Activated naive CD4-positive, alpha-beta T cell treated with anti-CD3 and anti-CD28 coated beads for 36 hours (primary cell): ENCODE measurements around the gene SP7. TPM values are rescaled to one million over a fixed set of nuclear protein-coding genes. Genes with fewer than 3 reads are reported as not detected.
A peak's percentile ranks its signal among the peaks of the same experiment; 100 is the strongest.
"Not testable (repeated sequence)": the region's sequence is repeated elsewhere in the genome, so short reads cannot be mapped to it uniquely, and the experiment has no call there.

ENCODE experiments used
- CTCF ChIA-PET: fragments of 350-600 bp; sonication (Branson Sonifier 250); formaldehyde crosslinking; loops from one replicate; lab custom pipeline; 2021; ENCODE audit warnings: antibody characterized with exemption; lab: Charles Lee
- DNase-seq: peaks from one replicate; pipeline ENCODE4 v3.0.0-alpha.2; 2020
- H3K27ac Mint-ChIP-seq: one replicate; pipeline ENCODE4 v1.8.0; 2021; ENCODE audit warnings: mild to moderate bottlenecking, mixed read lengths
- H3K27me3 Mint-ChIP-seq: one replicate; pipeline ENCODE4 v1.8.0; 2021; ENCODE audit warnings: low read depth, mixed read lengths
- H3K36me3 Mint-ChIP-seq: one replicate; pipeline ENCODE4 v1.8.0; 2021; ENCODE audit warnings: low read depth, mixed read lengths
- H3K4me1 Mint-ChIP-seq: one replicate; pipeline ENCODE4 v1.8.0; 2021; ENCODE audit warnings: low read depth, mixed read lengths
- H3K4me3 Mint-ChIP-seq: one replicate; pipeline ENCODE4 v1.8.0; 2021; ENCODE audit warnings: mild to moderate bottlenecking, moderate library complexity, mixed read lengths
- H3K9me3 Mint-ChIP-seq: one replicate; pipeline ENCODE4 v1.8.0; 2021; ENCODE audit warnings: mixed read lengths
- intact Hi-C: fragments of 100-400 bp; cut with micrococcal nuclease; formaldehyde crosslinking; loops from one replicate; pipeline ENCODE4 v1.15.1; 2023
- total RNA-seq, 2 experiments: library from RNA; stranded (reverse); gene quantifications; one replicate each; pipeline ENCODE4 v1.2.3, GENCODE V29; 2021

The SP7 gene
- total RNA-seq, 2 experiments from 2014 or later, result not detected

DNA sequence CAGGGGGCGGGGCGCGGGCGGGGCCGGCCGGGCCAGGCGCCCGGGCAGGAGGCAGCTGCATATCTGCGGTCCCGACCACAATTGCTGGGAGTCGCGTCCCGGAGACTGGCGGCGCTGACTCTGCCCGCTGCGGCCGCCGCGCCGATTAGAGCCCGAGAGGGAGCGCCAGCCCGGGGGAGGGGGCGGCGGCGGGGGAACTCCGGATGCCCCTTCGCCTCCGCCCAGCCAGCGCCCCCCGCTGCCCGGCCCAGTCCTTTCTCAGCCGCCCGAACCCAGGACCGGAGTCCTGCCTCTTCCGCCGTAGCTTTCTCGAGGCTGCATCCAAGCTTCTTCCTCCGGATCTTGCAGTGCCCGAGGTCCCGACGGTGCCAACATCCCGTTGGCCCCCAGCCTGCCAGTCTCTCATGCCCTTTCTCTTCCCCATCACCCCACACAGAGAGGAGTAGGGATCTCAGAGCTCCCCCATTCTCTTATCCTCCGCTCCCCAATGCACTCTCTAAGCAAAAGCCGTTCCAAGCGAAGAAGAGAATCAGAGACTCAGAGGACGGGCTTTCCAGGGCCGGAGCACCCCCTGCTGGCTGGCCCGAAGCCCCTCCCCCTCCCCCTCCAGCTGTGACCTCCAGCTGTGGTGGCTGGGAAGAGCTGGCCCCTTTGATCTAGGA is 8.8 kb upstream of the SP7 start:
- no peak overlapping the region for H3K27ac Mint-ChIP-seq

GRCh38 chr12:53344487-53344823 is 8.3 kb upstream of the SP7 start:
- H3K4me3 Mint-ChIP-seq, result peak overlapping the region; percentile 55
- CTCF ChIA-PET, result interaction anchor here (0.7 to 6.5 kb wide), 39 partner anchors 10 to 278 kb away, joined by 3 to 196 read pairs (median 5); partner anchors contain the start of genes AAAS, AMHR2, PFDN5 and SOAT2
- H3K4me1 Mint-ChIP-seq, result peaks cover 9% of the 10 kb centered on the region
- no peaks in the 10 kb centered on the region for H3K27me3 Mint-ChIP-seq
- no peak for DNase-seq
- H3K9me3 Mint-ChIP-seq, result no peaks in the 10 kb centered on the region
- no peaks in the 10 kb centered on the region for H3K36me3 Mint-ChIP-seq
- no peak overlapping the region for H3K27ac Mint-ChIP-seq
- intact Hi-C loops, result no loop called here

More for the DNA sequence above, 8.8 kb upstream of the SP7 start:
- intact Hi-C loops, result loop anchor here (1.0 kb wide), 4 partner anchors 21 to 186 kb away; no protein-coding TSS in a partner anchor
- Mint-ChIP-seq H3K4me1 (peaks cover 9% of the 10 kb centered on the region), H3K9me3 (no peaks in the 10 kb centered on the region), H3K36me3 (no peaks in the 10 kb centered on the region), H3K4me3 (peak overlapping the region; percentile 91), H3K27me3 (no peaks in the 10 kb centered on the region)
- CTCF ChIA-PET, result interaction anchor here (0.7 to 6.5 kb wide), 43 partner anchors 10 to 278 kb away, joined by 3 to 196 read pairs (median 5); partner anchors contain the start of genes AAAS, AMHR2, PFDN5 and SOAT2
- DNase-seq, result peak; percentile 86

DNA sequence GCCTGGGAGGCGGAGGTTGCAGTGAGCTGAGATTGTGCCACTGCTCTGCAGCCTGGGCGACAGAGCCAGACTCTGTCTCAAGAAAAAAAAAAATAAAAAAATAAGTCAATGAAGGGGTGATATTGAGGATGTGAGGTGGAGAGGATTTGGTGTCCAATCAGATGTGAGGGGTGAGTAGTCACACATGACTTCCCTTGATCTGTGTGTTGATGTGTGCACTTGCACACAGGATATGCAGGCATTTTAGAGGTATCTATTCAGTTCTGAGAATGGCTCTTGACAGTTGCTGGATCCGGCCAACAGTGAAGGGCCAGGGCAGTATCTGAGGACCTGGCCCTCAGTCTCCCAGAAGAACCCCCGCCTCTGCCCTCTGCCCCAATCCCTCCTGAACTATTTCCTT is 7.8 kb upstream of the SP7 start:
- Mint-ChIP-seq H3K4me3 (peak overlapping the region; percentile 55), H3K4me1 (peaks cover 9% of the 10 kb centered on the region), H3K36me3 (no peaks in the 10 kb centered on the region), H3K27ac (no peak overlapping the region), H3K9me3 (no peaks in the 10 kb centered on the region), H3K27me3 (no peaks in the 10 kb centered on the region)
- no peak for DNase-seq
- intact Hi-C loops, result no loop called here
- CTCF ChIA-PET, result interaction anchor here (1.0 to 6.5 kb wide), 9 partner anchors 8 to 185 kb away, joined by 3 to 196 read pairs (median 8); partner anchors contain the start of genes AAAS and AMHR2

GRCh38 chr12:53343449-53343848 is 7.3 kb upstream of the SP7 start:
- peaks cover under 1% of the 10 kb centered on the region for H3K27me3 Mint-ChIP-seq

DNA sequence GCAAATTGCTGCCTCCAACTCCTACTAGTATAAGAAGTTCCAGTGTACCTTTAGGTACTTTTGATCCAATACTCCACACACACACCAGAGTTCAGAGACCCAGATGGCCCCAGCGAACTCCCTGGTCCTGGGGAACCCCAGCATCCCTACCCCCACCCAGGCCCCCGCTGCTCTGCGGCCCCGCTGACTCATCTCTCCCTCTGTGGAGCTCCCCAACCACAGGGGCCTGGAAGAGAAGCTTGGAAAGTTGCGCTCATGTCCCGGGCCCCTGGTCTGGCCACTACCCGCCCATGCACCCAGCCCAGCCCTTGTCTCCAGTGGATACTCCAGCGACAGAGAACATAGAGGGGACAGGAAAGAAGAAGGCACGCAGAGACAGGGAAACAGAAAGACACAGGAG is 4.2 kb upstream of the SP7 start:
- Mint-ChIP-seq H3K36me3 (no peaks in the 10 kb centered on the region), H3K4me3 (no peak overlapping the region), H3K27me3 (peaks cover 20% of the 10 kb centered on the region), H3K27ac (no peak overlapping the region), H3K9me3 (no peaks in the 10 kb centered on the region), H3K4me1 (peaks cover 9% of the 10 kb centered on the region)
- intact Hi-C loops, result no loop called here
- CTCF ChIA-PET, result interaction anchor here (0.7 kb wide), 1 partner anchor 13 kb away, joined by 4 read pairs; no protein-coding TSS in a partner anchor
- DNase-seq, result no peak

More at GRCh38 chr12:53343449-53343848, 7.3 kb upstream of the SP7 start:
- CTCF ChIA-PET, result interaction anchor here (1.0 to 6.5 kb wide), 5 partner anchors 9 to 132 kb away, joined by 3 to 196 read pairs (median 8); partner anchors contain the start of genes AAAS and AMHR2
- no peak overlapping the region for H3K27ac Mint-ChIP-seq
- no peaks in the 10 kb centered on the region for H3K36me3 Mint-ChIP-seq
- H3K4me3 Mint-ChIP-seq, result no peak overlapping the region
- DNase-seq, result no peak
- H3K9me3 Mint-ChIP-seq, result no peaks in the 10 kb centered on the region
- intact Hi-C loops, result no loop called here
- peaks cover 9% of the 10 kb centered on the region for H3K4me1 Mint-ChIP-seq

DNA sequence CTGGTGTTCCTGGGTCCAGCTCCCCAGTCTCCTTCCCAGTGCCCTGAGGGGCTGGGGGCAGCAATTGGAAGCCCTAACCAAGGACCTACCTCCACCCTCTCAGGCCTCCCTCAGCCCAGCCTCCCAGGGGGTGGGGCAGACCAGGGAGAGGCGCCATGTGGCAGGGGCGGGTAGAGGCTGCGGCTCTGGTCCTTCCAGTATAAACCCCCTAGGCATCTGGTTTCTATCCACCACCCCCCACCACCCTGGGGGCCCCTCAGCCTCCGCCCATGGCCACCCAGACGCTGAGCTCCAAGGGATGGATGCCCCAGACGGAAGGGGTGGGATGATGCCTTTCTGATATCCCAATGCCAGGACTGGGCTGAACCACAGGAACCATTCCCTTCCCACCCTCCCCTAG is 2.8 kb upstream of the SP7 start:
- no peaks in the 10 kb centered on the region for H3K4me1 Mint-ChIP-seq
- CTCF ChIA-PET, result no interaction called here
- no peak for DNase-seq
- H3K4me3 Mint-ChIP-seq, result no peak overlapping the region
- H3K36me3 Mint-ChIP-seq, result no peaks in the 10 kb centered on the region
- H3K9me3 Mint-ChIP-seq, result no peaks in the 10 kb centered on the region
- peaks cover 29% of the 10 kb centered on the region for H3K27me3 Mint-ChIP-seq
- no peak overlapping the region for H3K27ac Mint-ChIP-seq
- intact Hi-C loops, result no loop called here

- H3K27ac Mint-ChIP-seq, result no peak overlapping the region
- CTCF ChIA-PET, result interaction anchor here (1.4 kb wide), 1 partner anchor 10 kb away, joined by 3 read pairs; no protein-coding TSS in a partner anchor
- no peaks in the 10 kb centered on the region for H3K9me3 Mint-ChIP-seq
- H3K36me3 Mint-ChIP-seq, result no peaks in the 10 kb centered on the region
- peaks cover 34% of the 10 kb centered on the region for H3K27me3 Mint-ChIP-seq
- DNase-seq, result no peak
- H3K4me3 Mint-ChIP-seq, result no peak overlapping the region
- no peaks in the 10 kb centered on the region for H3K4me1 Mint-ChIP-seq
- intact Hi-C loops, result no loop called here
Observed at GRCh38 chr12:53338017-53338416, 1.9 kb upstream of the SP7 start.

DNA sequence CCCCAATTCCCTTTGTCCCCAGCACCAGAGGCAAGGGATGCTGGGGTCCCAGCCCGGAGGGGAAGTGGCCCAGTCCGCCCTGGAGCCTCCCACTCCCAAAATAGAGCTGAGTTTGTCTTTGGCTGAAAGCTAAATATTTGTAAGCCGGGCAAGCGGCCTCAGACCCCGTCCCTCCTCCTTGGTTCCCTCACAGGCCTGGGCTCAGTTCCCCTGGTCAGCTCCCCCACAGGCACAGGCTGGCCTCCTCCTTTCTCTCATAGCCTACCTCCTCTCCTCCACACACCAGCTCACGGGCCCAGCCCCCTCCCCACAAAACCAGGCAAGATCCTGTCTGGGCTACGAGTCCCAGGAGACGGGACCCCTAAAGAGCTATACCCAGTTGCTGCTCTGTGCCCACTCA is 1.3 kb downstream of the SP7 start:
- Mint-ChIP-seq H3K27ac (no peak overlapping the region), H3K4me1 (no peaks in the 10 kb centered on the region), H3K27me3 (peaks cover 37% of the 10 kb centered on the region), H3K4me3 (no peak overlapping the region), H3K36me3 (no peaks in the 10 kb centered on the region), H3K9me3 (no peaks in the 10 kb centered on the region)
- CTCF ChIA-PET, result interaction anchor here (0.9 to 2.3 kb wide), 6 partner anchors 9 to 174 kb away, joined by 3 to 10 read pairs (median 6); partner anchors contain the start of gene AAAS
- no peak for DNase-seq
- intact Hi-C loops, result no loop called here

DNA sequence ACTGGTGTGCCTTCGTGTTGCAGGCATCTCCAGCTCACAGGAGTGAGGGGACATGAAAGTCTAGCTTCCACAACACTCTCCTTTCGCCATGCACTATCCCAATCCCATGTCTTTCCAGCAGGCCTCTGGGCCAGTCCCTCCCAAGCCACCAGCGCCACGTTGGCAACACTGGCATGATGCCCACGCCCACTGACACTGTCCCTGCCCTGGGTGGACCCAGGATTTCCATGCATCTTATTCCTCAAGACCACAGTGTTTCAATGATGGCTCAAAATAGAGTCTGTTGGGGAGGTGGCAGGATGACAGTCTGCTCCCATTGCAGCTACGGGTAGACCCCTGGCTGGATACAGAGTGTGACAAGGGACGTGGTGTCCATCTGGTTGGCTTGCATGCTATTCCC is 2.3 kb downstream of the SP7 start:
- Mint-ChIP-seq H3K27ac (no peak overlapping the region), H3K36me3 (no peaks in the 10 kb centered on the region), H3K9me3 (no peaks in the 10 kb centered on the region), H3K27me3 (peaks cover 37% of the 10 kb centered on the region), H3K4me3 (no peak overlapping the region), H3K4me1 (no peaks in the 10 kb centered on the region)
- CTCF ChIA-PET, result interaction anchor here (1.3 to 2.3 kb wide), 2 partner anchors 12 to 88 kb away, joined by 3 to 8 read pairs; partner anchors contain the start of gene AAAS
- intact Hi-C loops, result no loop called here
- DNase-seq, result no peak

DNA sequence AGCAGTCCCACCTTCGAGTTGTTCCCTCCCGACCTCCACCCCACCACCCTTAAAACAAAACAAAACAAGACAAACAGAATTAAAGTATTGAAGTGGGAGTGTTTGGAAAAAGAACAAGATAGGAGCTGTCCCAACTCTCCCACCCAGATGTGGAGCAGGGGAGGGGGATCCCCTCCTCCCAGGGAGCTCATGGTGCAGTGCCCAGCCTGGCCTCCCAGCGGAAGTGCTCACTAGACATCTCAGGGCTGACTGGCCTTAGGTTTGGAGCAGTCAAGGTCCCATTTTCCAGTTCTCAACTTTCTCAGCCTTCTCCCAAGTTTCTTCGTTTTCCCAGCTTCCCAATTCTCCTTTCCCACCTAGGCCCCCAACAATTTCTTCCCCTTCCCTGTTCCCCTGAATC is 2.9 kb downstream of the SP7 start:
- Mint-ChIP-seq H3K27me3 (peaks cover 34% of the 10 kb centered on the region), H3K4me3 (no peak overlapping the region), H3K4me1 (no peaks in the 10 kb centered on the region), H3K36me3 (no peaks in the 10 kb centered on the region), H3K27ac (no peak overlapping the region), H3K9me3 (no peaks in the 10 kb centered on the region)
- DNase-seq, result no peak
- intact Hi-C loops, result no loop called here
- CTCF ChIA-PET, result interaction anchor here (1.3 kb wide), 1 partner anchor 88 kb away, joined by 3 read pairs; no protein-coding TSS in a partner anchor

- no peaks in the 10 kb centered on the region for H3K36me3 Mint-ChIP-seq
- DNase-seq, result no peak
- no peak overlapping the region for H3K4me3 Mint-ChIP-seq
- no peak overlapping the region for H3K27ac Mint-ChIP-seq
- CTCF ChIA-PET, result interaction anchor here (0.6 to 12.9 kb wide), 3 partner anchors 11 to 43 kb away, joined by 5 to 196 read pairs (median 5); partner anchors contain the start of gene AAAS
- intact Hi-C loops, result no loop called here
- H3K27me3 Mint-ChIP-seq, result peaks cover 29% of the 10 kb centered on the region
- H3K4me1 Mint-ChIP-seq, result no peaks in the 10 kb centered on the region
- H3K9me3 Mint-ChIP-seq, result no peaks in the 10 kb centered on the region
Observed at GRCh38 chr12:53332744-53333143, 3.4 kb downstream of the SP7 start.

DNA sequence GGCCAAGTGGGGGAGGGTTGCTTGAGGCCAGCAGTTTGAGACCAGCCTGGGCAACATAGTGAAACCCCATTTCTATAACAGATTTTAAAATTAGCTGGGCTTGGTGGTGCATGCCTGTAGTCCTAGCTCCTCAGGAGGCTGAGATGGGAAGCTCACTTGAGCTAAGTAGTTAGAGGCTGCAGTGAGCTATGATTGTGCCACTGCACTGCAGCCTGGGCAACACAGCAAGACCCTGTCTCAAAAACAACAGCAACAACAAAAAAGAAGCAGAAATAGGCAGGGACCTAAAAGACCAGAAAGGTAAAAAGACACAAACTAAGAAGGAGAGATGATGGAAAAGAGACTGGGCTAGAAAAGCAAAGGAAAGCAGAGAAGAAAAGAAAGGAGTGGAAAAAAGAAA is 3.8 kb downstream of the SP7 start:
- H3K27ac Mint-ChIP-seq, H3K4me3 Mint-ChIP-seq, H3K36me3 Mint-ChIP-seq, H3K4me1 Mint-ChIP-seq, H3K9me3 Mint-ChIP-seq, DNase-seq, intact Hi-C loops: not testable (repeated sequence)
- H3K27me3 Mint-ChIP-seq, result peaks cover 25% of the 10 kb centered on the region
- CTCF ChIA-PET, result interaction anchor here (0.6 to 12.9 kb wide), 3 partner anchors 11 to 44 kb away, joined by 5 to 196 read pairs (median 5); partner anchors contain the start of gene AAAS
